Pancreas (tissue), 10 donors: ENCODE measurements around the gene ZEB2. TPM values are rescaled to one million over a fixed set of nuclear protein-coding genes. Genes with fewer than 3 reads are reported as not detected.

Source experiments
- ATAC-seq, 4 donors: fragments of 200-7000 bp; cut with Tn5 transposase; one replicate each; pipeline versions ENCODE4 v1.8.0 to v1.9.1; 2020; ENCODE audit warnings: mild to moderate bottlenecking in 4 of 4, moderate library complexity in 4 of 4
- DNase-seq, 6 donors: peaks; one replicate each; pipeline ENCODE4 v3.0.0-alpha.2; 2020
- FAIRE-seq: peaks from 2 replicates; lab custom pipeline; 2012; peaks lifted over from hg19 to GRCh38; lab: Jason Lieb, UNC
- H3K27ac ChIP-seq, 4 donors: fragments of 200-600 bp; sonication (generic); 1 replicate in 3 of 4; 2 replicates in 1 of 4; pipeline versions ENCODE4 v1.5.0 to v1.8.0; 2020
- H3K27me3 ChIP-seq, 4 donors: fragments of 200-600 bp; one replicate each; pipeline ENCODE4 v1.8.0; 2021
- H3K36me3 ChIP-seq, 3 donors: fragments of 200-600 bp; sonication (generic) in 1 of 3; one replicate each; pipeline versions ENCODE4 v1.5.0 to v1.8.0; 2020 to 2021
- H3K4me1 ChIP-seq, 3 donors: fragments of 200-600 bp; one replicate each; pipeline ENCODE4 v1.8.0; 2021
- H3K4me3 ChIP-seq, 4 donors: fragments of 200-600 bp; sonication (generic) in 2 of 4; one replicate each; pipeline versions ENCODE4 v1.5.0 to v1.8.0; 2020 to 2021
- H3K9me3 ChIP-seq, 4 donors: fragments of 200-600 bp; one replicate each; pipeline ENCODE4 v1.8.0; 2021
- CTCF ChIP-seq, 4 donors: fragments of 200-600 bp; sonication (generic) in 3 of 4; IDR thresholded peaks; one replicate each; pipeline versions ENCODE4 v1.5.0 to v1.8.0; 2021; ENCODE audit warnings: antibody characterized with exemption in 4 of 4
- WGBS, 2 donors: extraction: QIAGEN DNeasy Blood & Tissue Kit; methylation state at CpG; one replicate each; pipeline ENCODE4 v1.1.7; 2013; 5-methylcytosine and 5-hydroxymethylcytosine counted together
- intact Hi-C, 3 donors: fragments of 100-400 bp; cut with DNase I; formaldehyde crosslinking; loops; one replicate each; pipeline versions ENCODE4 v1.11.1 to v1.14.2; 2022
- polyA plus RNA-seq, 2 donors: library from polyadenylated mRNA; stranded (reverse); fragments of 200-250 nt; gene quantifications; one replicate each; pipeline ENCODE4 v1.2.3, GENCODE V29; 2013
- total RNA-seq, 6 donors: library from RNA; stranded (reverse); fragmentation: NEBNext Ultra II Directional in 4 of 6; extraction: Animal tissue kit (Norgen Biotek cat#: 25700) in 4 of 6; gene quantifications; one replicate each; pipeline versions ENCODE4 v1.2.1 to v1.2.4, GENCODE V29; 2021 to 2023
- donor health status: healthy with polysubstance abuse.
- donor health status: DM: no; HTN: no; CAD: no; lungs with moderate emphysema.
- donor health status: DM: no; HTN: no; CAD: no.
- donor health status: control.
- donor health status: control.
- donor health status: Bipolar disorder and iron deficiency.
- donor health status: DM: yes; HTN: yes; CAD: no.
- donor health status: DM: no; HTN: no; CAD: no.
- donor health status: DM: no; HTN: no; CAD: no.
- donor health status: DM: yes; HTN: yes; CAD: no.

Gene ZEB2
- total and polyA plus RNA-seq, 8 donors, result 3.8 to 38.6 (median 5.7) TPM

GRCh38 chr2:144468823-144469595 is 50.9 kb downstream of the ZEB2 start:
- Histone ChIP-seq H3K27me3 (peaks cover 0 to 12% (median 0%) of the 10 kb centered on the region in 4 donors), H3K4me1 (no peaks in the 10 kb centered on the region), H3K36me3 (no peaks in the 10 kb centered on the region), H3K4me3 (no peak overlapping the region), H3K9me3 (no peaks in the 10 kb centered on the region), H3K27ac (no peak overlapping the region)
- TF ChIP-seq CTCF (IDR thresholded peaks at IDR 0.05), result no peak
- FAIRE-seq, result no peak
- ATAC-seq, result no peak
- no peak for DNase-seq
- intact Hi-C loops, result no loop called here
- WGBS, 2 donors, result 59 to 67% methylated on average over 4 of the region's 4 CpGs

- Histone ChIP-seq H3K36me3 (no peaks in the 10 kb centered on the region), H3K27me3 (peaks cover 0 to 12% (median 0%) of the 10 kb centered on the region in 4 donors), H3K27ac (no peak overlapping the region), H3K9me3 (no peaks in the 10 kb centered on the region), H3K4me1 (no peaks in the 10 kb centered on the region), H3K4me3 (no peak overlapping the region)
- ATAC-seq (no peak), FAIRE-seq (no peak), DNase-seq (no peak)
- intact Hi-C loops, result no loop called here
- no peak for TF ChIP-seq CTCF (IDR thresholded peaks at IDR 0.05)
- 90 to 96% methylated on average over 4 of the region's 4 CpGs for WGBS, 2 donors
These were observed 52.3 kb downstream of the ZEB2 start for GRCh38 chr2:144467502-144468137.

- no peak for TF ChIP-seq CTCF (IDR thresholded peaks at IDR 0.05)
- DNase-seq (no peak), FAIRE-seq (no peak), ATAC-seq (no peak)
- Histone ChIP-seq H3K27me3 (peaks cover 0 to 12% (median 0%) of the 10 kb centered on the region in 4 donors), H3K4me1 (no peaks in the 10 kb centered on the region), H3K4me3 (no peak overlapping the region), H3K27ac (no peak overlapping the region), H3K36me3 (no peaks in the 10 kb centered on the region), H3K9me3 (no peaks in the 10 kb centered on the region)
- intact Hi-C loops, result no loop called here
- WGBS, 2 donors, result 87 to 88% methylated on average over 10 of the region's 10 CpGs
These were observed 53.3 kb downstream of the ZEB2 start for GRCh38 chr2:144466637-144467036.

- Histone ChIP-seq H3K4me3 (no peak overlapping the region), H3K36me3 (no peaks in the 10 kb centered on the region), H3K9me3 (no peaks in the 10 kb centered on the region), H3K27me3 (peaks cover 0 to 12% (median 0%) of the 10 kb centered on the region in 4 donors), H3K4me1 (no peaks in the 10 kb centered on the region), H3K27ac (no peak overlapping the region)
- TF ChIP-seq CTCF (IDR thresholded peaks at IDR 0.05), result no peak
- FAIRE-seq, result no peak
- ATAC-seq, result no peak
- no peak for DNase-seq
- intact Hi-C loops, result no loop called here
- WGBS, 2 donors, result 91 to 94% methylated on average over 9 of the region's 9 CpGs
These were observed 54.2 kb downstream of the ZEB2 start for GRCh38 chr2:144465749-144466148.

GRCh38 chr2:144464730-144465129 is 55.2 kb downstream of the ZEB2 start:
- H3K36me3 ChIP-seq, result no peaks in the 10 kb centered on the region
- H3K4me1 ChIP-seq, result no peaks in the 10 kb centered on the region
- H3K9me3 ChIP-seq, result no peaks in the 10 kb centered on the region
- 21 to 22% methylated on average over 5 of the region's 5 CpGs for WGBS, 2 donors
- ATAC-seq, result no peak
- H3K27ac ChIP-seq, result no peak overlapping the region
- TF ChIP-seq CTCF (IDR thresholded peaks at IDR 0.05), result no peak
- peaks cover 0 to 11% (median 0%) of the 10 kb centered on the region in 4 donors for H3K27me3 ChIP-seq
- H3K4me3 ChIP-seq, result no peak overlapping the region
- no peak for FAIRE-seq
- no peak for DNase-seq
- intact Hi-C loops, result no loop called here
